Brain pericyte (primary cell): ENCODE measurements around the gene CYBA.

ENCODE experiments used
- DNase-seq: peaks from one replicate; pipeline ENCODE4 v3.0.0-alpha.2; 2012; ENCODE audit warnings: low read depth, low spot score

CYBA gene

DNA sequence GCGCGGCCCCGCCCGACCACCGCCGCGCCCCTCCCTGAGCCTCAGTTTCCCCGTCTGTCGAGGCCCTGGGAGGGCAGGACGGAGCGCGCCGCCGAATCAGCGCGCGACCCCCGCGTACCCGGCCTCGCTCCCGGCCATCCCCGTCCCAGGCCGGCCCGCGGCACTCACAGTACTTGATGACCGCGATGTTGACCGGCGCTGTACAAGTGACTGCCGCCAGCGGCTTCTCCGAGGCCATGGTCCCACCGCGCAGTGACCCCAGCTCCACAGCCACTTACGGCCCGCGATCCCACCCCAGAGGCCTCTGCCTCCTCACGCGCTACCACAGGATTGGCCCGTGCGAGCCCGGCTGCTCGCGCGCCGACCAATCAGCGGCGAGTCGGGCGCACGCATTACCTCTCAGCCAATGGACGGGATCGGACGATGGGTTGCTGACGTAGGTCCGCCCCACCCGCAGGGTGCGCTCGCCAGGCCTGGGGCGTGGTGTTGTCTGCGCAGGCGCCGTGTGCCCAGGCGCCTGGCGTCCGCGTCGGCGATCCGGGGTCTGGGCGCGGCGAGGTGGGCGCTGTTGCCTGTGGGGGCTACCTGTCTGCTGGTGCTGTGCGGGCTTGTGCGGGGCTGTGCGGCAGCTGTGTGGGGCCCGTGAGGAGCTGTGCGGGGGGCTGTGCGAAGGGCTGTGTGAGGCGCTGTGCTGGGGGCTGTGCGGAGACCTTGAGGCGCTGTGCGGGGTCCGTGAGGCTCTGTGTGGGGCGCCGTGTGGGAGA, 12.2 kb upstream of the CYBA start, which contains the start of gene MVD:
MVD (minus strand) TSS at position 249 of the 764 bp plus-strand sequence; CDS start at position 238, 11 bp downstream.
- DNase-seq: peak; percentile 98

GRCh38 chr16:88662222-88662842, 11.5 kb upstream of the CYBA start:
- DNase-seq: no peak

DNA sequence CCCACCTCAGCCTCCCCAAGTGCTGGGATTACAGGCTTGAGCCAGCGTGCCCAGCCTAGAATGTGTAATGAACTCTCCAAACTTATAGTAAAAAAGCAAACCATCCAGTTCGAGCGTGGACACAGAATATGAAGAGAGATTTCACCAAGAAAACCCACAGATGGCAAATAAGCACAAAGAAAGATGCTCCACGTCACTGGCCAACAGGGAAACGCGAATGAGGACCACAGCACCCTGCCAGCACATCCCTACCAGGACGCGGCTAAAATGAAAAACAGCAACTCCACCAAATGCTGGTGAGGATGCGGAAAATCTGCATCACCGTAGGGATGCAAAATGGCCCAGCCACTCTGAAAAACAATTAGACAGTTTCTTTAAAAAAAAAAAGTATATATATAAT, 10.6 kb upstream of the CYBA start:
- no peak for DNase-seq

DNA sequence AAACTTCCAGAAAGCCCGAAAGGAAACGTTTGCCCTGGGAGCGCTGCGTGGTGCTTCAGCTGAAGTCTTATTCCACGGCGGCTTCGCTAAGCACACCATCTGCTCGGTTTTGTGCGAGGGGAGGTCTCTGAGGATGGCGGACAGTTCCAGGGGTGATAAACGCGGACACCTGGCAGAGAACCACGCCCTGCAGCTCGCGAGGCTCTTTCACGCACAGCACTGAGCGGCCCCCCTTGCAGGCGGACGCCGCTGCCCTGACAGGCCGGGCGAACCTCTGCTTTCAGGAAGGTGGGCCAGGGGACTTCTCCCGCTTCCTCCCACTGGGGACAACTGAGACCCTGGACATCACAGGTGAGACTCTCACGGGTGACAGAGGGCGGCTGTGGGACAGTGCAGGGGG, 8.3 kb upstream of the CYBA start:
- no peak for DNase-seq

DNA sequence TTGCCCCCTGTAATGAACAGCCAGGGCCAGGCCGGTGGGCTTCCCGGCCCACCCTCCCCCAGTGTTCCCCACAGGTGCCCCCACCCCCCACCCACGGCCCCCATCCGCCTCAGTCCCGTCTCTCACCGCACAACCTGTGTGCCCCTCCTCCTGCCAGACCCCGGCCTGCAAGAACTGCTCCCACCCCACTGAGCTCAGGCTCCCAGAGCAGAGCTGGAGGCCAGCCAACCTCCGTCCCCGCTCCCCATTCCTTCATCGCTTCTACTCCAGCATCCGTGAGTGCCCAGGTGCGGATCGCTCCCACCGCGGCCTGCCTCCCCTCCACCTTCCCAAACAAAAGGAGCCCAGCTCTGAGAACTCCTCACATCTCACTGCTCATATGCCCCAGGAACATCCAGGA, 7.9 kb upstream of the CYBA start:
- DNase-seq: no peak

- DNase-seq: no peak
Observed at GRCh38 chr16:88657371-88657770, 6.5 kb upstream of the CYBA start.

DNA sequence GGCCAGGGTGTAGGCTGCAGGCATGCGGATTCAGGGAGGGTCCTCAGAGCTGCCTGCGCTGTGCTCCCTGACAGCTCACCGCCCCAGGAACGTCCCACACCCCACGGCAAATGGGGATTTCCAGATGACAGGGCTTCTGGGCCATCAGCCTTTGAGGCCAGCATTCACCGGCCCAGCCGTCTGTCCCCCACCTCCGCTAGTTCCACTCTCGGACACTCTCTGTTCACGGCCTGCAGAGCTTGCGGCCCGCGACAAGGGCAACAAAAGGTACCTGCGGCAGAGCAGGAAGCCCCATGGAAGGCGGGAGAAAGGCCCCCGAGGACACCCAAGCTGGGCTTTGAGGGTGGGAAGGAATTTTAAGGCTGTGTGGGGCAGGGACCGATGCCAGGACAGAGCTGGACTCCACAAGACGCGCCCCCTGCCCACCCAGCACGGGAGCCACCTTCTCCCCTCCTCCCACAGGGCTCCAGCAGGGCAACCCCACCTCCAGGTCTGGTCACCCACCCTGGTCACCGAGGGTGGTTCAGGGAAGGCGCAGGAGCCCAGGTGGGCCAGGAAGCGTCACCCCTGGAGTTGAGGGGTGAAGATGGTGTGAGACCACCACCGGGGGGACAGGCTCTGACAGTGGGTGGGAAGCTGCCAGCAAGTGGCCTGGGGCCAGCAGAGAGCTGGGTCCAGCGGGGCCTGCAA, 5.6 kb upstream of the CYBA start:
- no peak for DNase-seq

DNA sequence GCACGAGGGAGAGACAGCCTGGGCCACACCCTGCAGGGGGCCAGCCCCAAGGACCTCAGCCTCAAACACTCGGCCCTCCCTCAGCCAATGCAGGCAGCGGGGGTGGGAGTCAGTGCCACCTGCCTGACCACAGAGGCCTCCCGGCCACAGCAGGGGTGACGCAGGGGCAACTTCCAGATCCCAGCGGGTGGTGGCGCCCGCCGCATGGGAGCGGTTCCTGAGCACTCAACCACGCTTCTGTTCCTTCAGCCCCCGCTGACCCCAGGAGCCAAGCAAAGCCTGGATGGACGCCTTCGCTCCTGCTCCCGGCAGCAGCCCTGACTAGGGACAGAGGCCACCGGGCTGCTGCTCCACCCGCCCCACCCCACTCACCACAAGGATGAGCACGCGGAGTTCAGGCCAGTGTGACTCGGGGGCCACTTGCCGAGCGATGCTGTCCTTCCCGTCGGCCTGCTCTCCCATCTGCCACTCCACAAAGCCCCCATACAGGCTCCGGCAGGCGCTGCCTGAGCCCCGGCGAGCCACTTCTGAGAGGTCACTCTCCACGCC, 5.0 kb upstream of the CYBA start:
- DNase-seq: no peak

DNA sequence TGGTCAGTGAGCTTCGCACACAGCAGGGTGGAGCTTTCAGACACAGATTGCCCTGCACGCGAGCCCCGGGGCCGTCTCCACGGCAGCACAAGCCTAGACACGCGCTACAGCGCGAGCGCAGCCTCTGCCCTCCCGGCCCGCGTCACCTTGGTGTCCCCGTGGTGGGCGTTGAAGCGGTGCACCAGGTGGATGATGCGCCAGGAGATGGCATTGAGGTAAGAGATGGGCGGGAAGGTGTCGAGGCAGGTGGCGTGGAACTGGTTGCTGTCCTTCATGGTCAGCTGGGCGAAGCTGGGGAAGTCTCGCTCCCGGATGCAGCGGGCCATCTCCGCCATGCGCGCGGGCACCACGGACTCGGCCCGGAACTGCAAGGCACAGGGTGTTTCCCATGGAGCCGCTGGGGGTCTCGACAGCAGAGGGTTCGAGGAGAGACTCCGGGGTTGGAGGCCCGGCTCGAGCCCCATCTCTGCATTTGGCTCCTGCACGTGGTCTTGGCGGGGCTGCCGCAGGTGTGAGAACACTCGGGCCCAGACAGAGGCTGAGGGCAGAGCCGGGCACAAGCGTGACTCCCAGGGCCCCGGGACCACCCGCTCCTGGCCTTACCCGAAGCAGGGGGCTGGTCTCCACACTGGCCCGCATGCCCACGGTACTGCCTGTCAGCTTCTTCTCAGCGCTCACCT, 4.3 kb upstream of the CYBA start:
- DNase-seq: no peak

DNA sequence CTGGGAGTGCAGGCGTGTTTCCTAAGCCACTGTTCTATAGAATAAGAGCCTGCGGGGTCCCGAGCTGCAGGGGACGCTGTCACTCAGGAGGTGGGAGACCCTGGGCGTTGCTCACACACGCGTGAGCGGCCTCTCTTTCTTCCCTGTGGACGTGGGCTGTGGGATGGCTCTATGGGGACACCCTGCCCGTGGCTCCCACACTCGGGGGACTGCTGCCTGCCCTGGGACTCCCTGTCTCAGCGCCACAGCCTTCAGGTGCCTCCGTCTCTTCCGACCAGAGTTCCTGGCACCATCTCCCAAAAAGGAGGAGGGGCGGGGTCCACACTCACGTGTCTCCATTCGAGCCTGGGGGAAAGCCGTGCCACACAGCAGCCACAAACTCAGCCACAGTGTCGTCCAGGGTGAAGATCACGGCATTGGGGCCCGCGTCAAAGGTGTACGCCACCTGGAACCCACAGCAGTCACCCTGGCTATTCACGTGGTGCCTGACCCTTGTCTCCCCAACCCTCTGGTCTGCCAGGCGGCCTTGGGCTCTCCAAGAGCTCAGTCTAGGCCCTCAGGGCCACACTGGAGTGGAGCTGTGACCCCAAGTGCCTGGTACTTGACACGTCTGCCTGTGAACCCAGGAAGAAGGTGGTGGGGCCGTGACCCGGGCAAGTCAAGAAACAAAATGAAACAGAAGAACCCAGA, 3.7 kb upstream of the CYBA start:
- no peak for DNase-seq

GRCh38 chr16:88653596-88654362, 2.9 kb upstream of the CYBA start:
- DNase-seq: no peak

GRCh38 chr16:88653101-88653500, 2.2 kb upstream of the CYBA start:
- DNase-seq: no peak

- no peak for DNase-seq
Observed at GRCh38 chr16:88652762-88653063, 1.9 kb upstream of the CYBA start.

DNA sequence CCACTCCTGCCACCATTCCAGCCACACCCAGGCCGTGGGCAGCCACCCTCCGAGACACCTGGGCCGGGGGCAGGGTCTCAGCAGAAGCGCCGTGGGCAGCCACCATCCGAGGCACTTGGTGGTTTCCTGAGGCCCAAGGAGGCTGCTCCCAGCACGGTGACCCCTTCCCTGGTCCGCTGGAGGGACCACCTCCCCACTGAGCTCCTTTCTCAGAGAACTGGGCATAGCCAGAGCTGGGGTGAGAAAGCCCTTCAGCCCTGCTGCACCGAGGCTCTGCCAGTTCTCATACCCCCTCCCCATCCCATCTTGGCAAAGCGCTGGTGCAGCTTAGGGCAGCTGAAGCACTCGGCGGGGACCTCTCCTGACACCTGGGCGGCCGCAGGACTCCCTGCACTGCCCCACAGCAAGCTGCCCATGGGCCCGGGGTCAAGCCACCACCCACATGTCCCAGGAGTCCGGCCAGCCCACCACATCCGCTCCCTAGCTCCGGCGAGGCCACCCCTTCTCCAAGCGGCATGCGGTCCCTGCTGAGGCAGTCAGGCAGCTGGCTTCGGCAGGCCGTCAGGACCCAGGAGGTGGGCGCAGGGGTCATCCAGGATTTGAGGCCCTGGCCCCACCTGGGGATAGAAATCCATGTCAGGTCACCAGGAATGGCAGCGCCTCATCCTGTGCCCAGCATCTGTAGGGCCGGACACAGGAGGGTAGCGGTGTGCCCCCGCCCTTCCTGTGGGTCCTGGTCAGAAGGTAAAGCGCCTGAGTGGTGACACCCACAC, 1.3 kb upstream of the CYBA start:
- DNase-seq: no peak

DNA sequence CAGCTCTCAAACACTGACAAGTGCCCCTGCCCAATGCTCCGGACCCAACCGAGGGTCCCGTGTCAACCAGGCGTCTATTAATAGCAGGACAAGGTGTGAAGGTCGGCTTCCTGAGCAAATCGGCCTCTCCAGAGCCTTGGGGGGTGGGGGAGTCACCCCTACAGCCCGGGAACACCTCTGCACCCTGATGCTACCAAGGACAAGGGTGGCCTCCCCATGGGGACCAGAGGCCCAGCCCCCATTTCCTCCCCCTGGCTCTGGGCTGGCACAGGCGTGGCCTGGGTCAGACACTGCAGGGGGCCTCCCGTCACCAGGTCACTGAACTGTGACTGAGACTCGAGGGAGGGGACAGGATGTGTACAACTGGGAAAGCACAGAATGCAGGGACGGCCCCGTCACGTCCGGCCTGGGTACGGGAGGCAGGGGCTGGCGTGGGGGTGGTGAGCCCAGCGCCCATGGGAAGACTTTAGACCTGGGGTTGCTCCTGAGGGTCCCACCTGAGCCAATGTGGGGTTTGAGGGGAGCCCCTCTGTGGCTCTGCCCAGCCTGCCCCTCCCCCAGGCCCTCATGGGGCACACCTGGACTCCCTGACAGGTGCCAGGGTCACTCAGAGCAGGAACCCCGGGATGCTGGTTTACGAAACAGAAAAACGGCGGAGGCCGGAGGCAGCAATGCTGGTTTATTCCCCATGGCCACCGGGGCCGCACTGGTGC, 579 bp upstream of the CYBA start:
- no peak for DNase-seq

DNA sequence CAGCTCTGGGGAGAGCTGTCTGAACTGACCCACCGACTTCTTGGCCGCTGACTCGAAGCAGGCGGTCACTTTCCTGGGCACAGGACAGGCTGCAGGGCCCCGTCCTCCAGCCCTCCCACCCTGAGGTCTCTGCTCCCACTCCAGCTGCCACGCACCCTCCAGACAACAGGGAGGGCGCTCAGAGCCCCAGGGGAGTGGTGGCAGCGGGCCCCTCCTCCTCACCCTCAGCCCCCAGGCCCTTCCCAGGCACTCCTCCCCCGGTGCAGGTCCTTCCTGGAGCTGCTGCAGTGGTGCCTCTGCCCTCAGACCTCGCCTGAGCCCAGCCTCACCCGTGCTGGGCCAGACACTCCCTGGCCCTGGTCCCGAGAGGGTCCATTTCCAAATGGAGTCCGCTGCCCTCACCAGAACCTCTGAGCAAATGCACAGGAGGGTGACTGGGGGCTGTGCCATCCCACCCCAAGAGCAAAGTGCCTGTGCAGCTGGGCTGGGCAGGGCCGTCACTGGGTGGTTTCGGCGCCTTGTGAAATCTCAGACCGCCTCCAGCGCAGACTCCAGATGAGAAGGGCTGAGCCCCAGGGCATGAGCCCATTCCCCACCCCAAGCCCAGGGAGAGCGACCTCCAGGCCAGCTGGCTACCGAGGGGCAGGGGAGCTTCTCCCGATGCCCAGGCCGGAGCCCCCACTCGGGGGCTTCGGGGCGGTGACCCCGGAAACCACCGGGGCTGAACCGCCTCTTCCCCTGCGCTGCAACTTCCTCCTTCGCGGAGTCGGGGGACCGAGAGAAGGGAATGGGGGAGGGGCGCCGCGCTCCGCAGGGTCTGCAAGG, 717 bp downstream of the CYBA start:
- no peak for DNase-seq

DNA sequence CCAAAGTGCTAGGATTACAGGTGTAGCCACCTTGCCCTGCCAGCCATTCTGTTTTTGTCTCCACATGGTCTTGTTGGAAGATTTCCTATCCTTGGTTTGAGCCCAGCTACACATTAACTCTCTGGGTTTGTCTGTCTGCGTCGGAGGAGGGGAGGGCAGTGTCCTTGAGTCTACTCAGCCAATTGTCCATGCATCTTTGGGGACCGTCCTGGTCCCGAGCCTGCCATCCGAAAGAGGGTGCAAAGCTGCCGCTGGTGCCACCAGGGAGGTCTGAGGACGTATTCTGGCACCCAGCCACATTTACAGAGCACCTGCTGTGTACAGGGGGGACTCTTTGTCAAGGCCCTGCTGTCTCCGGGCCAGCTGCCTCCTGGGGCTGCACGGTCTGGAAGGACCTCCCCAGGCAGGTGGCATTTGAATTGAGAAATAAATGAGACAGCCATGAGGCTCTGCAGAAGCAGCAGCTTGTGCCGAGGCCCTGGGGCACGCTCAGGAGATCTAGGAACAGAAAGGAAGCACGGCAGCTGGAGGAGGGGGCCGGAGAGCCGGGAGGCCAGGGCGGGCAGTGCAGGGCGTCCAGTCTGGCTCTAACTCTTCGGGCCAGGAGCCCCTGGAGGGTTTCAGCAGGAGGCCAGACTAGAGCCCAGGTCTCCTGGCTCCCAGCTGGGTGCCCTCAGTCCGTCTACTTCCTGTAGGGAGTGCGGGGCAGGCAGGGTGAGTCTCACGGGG, 1.5 kb downstream of the CYBA start:
- no peak for DNase-seq
